GM18526 (cell line): ENCODE measurements around the gene KNDC1.
A peak's percentile ranks its signal among the peaks of the same experiment; 100 is the strongest.

ENCODE experiments used
- POLR2A ChIP-seq: IDR thresholded peaks from 3 replicates; pipeline ENCODE4 v1.6.1; 2011; ENCODE audit not compliant: insufficient read length; ENCODE audit errors: extremely low read depth

Gene KNDC1

DNA sequence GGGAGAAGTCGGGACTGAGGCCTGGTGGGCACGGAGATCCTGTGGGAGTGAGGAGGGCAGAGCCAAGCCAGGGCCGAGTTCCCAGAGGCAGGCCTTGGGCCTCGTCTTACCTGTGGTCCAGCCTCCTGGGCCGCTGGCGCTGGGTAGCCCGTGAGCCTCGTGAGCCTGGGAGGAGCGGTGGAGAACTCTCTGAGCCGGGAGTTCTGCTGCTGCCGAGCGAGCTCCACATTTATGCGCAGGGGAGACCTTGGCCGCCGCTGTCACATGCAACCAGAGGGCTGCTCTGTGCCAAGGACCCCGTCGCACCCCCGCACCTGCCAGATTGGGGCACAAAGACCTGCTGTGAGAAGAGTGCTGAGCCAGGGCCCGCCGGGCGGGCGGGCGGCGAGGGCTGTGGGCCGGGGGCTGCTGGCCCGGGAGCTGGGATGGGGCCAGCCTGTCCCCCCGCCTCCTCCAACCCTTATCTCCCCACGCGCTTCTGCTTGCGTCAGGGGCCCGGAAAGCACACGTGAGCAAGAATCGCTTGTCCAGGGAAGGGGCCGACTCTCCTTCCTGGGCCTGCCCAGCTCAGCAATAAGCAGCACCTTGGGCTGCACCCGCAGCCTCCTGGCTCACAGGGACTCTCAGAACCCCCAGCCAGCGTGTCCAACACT is 87.8 kb downstream of the KNDC1 start:
- TF ChIP-seq POLR2A, result no peak

DNA sequence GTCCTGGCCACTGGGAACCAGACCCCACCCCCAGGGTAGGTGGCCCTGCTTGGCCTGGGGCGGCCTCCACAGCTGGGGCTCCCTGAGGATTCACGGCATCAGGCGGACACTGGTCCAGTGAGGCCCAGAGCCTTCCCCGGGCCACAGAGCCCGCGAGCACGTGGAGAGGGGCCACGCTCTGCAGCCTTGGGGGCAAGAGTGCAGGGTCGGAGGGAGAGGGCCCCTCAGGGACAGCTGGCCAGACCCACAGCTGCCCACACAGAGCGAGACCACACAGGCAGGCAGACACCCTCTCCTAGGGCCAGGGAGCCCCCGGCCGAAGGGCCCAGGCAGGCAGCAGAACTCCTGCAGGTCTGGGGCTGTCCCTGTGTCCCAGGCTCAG is 88.3 kb downstream of the KNDC1 start:
- TF ChIP-seq POLR2A, result no peak

DNA sequence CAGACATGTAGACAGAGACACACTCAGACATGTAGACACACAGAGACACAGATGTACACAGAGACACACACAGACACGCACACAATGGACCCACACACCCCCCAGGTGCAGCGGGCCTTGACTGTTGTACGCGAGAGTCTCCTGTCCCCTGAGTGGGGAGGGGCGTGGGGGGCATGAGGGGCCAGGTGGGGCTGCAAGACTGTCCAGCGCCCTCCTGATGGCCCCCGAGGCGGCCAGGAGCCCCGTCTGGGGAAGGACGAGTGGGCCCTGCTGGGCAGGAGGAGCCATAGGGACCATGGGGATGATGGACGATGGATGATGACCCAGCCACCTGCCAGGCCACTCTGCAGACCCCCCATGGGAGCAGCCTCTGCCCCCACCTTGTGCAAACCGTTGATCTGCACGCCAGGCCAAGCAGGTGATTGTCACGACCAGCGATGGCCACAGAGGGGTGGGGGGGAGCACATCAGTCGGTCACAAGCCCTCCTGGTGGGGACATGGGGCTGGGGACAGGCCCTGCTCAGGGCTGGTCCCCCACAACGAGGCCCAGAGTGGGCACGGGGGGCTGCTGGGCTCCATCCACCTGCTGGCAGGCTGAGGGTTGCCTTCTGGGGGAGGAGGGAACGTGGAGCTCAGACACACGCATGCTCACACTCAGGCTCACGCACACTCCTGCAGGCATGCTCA is 89.2 kb downstream of the KNDC1 start:
- TF ChIP-seq POLR2A, result no peak

DNA sequence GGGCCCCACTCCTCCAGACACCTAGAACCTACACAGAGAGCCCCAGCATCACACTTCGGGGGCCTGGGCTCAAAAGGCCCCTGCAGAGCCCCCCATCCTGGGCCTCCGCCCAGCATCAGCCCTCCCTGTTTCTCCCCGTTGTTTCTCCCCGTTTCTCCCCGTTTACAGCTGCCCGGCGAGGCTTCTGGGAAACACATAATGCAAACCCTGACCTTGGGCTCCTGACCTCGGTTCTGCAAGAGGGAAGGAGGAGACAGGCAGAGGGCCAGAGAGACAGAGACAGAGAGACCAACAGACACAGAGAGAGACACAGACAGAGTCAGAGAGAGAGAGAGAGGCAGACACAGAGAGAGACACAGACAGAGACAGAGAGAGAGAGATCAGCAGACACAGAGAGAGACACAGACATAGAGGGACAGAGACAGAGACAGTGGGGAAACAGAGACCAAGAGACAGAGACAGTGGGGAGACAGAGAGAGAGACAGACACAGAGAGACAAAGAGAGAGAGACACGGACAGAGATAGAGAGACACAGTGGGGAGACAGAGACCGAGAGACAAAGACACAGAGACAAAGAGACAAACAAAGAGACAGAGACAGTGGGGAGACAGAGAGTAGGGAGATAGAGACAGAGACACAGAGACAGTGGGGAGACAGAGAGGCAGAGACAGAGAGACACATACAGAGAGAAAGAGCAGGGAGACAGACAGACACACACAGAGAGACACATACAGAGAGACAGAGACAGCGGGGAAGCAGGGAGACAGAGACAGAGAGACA is 90.1 kb downstream of the KNDC1 start:
- TF ChIP-seq POLR2A, result no peak

DNA sequence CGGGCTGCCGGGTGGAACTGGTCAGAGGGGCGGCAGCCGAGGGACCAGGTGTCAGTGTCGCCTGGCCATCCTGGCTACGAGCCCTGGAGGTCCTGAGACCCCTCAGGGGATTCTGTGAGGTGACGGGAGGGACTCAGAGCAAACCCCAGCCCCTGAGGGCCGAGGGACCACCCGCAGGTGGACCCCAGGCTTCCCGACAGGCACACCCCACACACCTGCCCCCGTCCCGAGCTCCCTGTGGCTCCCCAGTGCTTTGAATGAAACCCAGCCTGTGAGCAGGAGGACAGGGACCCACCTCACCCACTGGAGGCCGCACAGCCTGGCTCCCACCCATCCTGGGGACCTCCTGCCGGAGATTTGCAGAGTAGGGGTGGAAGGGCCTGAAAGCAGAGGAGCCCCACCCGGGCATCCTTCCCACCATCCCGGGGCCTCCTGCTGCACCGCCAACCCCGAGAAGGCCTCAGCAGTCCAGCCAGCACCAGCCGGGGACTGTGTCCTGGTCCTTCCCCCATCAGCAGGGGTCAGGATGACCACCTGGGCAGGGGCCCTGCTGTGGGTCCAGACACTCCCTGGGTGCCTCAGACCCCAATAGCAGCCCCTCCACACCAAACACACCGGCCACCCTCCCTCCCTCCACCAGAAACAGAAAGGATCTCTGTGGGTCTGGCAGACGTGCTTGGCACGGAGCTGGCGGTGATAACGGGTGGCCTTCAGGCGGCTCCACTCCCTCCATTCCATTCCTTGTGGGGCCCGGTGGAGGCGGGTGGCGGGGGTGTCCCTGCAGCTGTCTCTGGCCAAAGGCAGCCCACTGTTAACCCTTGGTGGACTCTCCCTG is 91.6 kb downstream of the KNDC1 start:
- no peak for TF ChIP-seq POLR2A

DNA sequence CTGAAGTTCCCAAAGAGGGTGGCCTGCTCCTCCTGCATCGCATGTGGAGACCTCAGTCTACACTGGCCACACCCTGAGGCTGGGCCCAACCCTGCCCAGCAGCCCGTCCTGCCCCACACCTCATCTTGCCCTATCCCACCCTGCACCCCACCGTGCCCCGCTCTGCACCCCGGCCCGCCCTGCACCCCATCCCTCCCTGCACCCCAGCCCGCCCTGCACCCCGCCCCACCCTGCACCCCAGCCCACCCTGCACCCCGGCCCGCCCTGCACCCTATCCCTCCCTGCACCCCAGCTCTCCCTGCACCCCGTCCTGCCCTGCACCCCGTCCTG is 92.2 kb downstream of the KNDC1 start:
- TF ChIP-seq POLR2A, result no peak

DNA sequence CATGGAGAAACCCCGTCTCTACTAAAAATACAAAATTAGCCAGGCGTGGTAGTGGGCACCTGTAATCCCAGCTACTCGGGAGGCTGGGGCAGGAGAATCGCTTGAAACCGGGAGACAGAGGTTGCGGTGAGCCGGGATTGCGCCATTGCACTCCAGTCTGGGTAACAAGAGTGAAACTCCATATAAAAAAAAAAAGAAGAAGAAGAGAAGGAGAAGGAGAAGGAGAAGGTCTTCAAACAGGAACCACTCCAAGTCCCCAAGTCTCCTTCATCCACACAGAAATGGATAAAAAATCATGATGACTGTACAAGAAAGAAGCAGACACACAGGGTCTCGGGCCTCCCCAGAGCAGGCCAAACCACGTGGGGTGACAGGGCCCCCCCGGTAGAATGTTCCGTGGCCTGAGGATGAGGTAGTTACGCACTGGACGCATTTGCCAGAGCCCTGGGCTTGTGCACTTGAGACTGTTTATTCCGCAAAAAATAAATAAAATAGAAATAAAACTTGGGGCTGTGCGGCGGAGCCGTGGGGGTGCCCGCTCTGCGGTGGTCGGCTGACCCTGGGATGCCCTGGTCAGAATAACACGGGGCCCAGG is 93.4 kb downstream of the KNDC1 start:
- TF ChIP-seq POLR2A, result no peak

DNA sequence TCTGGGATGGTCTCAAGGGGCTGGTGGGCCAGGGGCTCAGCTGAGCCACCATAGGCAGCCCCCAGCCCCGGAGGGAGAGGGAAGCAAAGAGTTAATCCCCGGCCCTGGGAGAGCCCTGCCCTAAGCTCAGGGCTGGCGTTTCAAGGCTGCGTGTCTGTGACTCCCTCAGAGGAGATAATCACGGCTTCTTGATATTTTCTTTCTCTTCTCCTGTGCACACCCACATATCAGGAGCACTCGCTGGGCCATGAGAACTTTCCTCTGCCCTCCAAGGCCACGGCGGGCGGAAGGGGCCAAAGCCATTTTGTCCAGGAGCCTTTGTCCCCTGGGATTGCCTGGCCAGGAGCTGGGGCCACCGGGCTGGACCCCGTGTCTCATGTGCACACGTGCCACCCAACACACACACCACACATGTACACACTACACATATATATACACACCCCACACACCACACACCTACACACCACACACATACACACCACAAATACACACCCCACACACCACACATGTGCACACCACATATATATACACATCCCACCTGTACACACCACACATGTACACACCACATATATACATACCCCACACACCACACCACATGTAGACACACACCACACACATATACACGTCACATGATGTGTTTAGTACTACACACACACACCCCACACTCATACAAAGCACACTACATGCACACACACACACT is 94.6 kb downstream of the KNDC1 start:
- TF ChIP-seq POLR2A, result no peak

DNA sequence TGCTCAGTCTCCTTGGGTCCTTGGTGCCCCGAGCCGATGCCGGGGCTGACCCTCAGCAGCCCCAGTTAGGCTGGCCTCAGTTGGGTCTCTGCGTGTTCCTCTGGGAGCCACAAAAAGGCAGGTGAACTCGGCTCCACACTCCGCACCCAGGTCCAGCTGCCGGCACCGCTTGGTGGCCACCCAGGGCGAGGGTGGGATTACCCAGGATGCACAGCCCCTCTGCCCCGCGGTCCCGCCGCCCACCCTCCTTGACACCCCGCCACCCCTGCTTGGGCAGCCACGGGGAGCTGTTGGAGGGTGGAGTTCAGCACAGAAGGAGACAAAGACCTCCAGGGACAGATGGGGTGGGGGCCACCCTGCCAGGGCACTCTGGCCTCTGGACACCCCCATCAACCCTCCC is 95.3 kb downstream of the KNDC1 start:
- TF ChIP-seq POLR2A, result no peak

DNA sequence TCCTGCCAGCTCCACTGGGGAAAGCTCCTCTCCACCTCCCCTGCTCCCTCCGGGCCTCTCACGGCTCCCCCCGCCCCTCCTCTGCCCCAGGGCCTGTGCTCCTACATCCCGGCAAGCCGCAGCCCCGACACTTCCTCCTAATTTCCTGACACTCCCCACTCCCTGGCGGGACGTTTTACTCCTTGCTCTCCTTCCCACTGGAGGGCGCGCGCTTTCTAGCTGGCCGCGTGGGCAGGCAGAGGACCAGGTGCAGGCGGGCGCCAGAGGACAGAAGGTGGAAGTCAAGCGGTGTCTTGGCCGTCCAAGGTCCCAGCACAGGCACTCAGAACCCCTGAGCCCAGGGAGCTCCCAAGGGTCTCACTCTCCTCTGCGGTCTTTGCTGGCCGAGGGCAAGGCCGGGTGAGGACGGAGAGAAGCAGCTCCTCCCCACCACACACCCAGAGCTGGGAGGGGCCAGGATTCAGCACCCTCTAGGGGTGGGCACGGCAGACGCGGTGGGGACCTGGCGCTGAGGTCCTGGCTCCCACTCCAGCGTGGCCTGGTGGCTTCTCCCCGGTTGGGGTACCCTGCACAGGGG is 97.6 kb downstream of the KNDC1 start:
- TF ChIP-seq POLR2A, result no peak

DNA sequence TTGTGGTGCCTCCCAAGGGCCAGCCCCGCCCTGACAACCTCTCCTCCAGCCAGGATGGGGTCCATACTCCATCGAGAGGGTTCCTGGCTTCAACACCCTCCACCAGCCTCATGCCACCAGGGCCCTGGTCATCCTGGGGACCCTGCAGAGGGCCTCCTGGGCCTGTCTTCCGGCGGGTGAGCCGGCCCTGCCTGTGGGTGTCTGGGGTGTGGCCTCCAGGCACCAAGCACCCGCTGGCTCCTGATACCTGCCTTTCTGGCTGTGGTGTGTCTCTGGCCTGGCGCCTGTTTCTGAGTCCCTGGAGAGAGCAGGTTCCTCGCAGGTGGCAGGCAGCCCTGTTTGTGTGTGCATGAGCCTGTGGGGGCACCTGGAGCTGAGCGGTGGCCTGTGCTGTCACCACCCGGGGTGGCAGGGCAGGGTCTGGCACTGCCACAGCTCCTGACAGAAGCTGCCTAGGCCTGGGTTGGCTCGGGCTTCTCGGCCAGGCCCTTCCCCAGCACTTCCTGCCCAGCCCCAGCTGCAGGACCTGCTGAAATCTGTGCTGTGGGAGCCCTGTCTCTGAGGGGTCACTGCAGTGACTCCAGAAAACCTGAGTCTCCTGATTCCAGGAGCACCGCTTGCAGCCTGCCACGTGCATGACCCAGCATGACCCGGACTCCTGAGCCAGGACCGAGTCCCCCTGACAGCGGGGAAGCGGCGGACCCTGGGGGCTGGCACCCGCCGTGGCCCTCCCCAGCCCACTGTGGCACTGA is 98.2 kb downstream of the KNDC1 start:
- peak; percentile 8 for TF ChIP-seq POLR2A

DNA sequence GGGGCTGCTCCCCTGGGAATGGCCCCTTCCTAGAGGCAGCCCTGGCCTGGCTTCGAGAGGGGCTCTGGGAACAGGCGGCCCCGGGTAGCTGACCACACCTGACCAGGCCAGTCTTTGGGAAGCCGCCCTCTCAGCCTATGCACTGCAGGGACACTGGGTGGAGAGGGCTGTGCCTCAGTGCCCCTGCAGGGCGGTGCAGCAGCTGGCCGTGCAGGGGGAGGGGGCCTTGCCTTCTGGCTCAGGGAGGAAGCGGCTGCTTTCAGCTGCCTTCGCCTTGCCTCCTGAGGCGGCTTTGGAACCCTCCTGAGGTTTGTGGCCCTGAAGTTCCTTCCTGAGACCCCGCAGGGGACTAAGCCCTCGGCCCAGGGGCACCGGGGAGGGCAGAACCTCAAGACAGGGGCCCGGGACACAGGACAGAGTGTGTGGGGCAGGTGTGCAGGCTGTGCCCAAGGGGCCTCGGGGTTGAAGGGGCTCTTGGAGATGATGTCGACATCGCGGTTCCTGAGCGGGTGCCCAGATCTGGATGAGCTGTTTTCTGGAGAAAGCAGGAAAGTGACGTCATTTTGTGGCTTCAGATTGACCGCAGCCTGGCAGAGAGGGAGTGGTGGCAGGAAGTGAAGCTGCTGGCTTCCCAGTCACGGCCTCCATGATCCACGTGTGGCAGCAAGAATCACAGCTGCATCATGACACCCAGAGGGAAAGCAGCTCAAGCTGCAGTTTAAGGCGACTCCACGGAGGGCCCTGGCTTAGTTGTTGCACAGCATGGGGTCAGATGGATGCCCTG is 99.0 kb downstream of the KNDC1 start:
- no peak for TF ChIP-seq POLR2A

DNA sequence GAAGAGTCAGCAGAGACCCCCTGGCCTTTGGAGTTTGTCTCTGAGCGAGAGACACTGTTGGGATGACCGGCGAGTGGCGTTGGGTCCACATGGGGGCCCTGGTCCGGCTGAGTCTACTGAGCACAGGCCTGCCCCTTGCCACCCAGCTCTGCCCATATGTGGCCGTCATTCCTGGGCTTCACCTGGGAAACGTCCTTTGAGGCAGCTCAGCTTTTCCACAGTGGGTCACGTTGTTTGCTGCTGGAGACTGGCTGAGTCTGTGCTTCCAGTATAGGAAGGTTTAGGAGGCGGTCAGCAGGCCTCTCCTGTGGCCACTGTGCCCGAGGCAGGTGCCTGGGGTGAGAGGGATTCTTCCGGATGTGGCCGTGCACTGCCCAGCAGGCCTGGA is 99.6 kb downstream of the KNDC1 start:
- TF ChIP-seq POLR2A, result no peak
